Neural progenitor cell (in vitro differentiated cells): ENCODE data around the gene ZFAND2B. TPM values are rescaled to one million over a fixed set of nuclear protein-coding genes. Genes with fewer than 3 reads are reported as not detected.
"Not testable (repeated sequence)": the region's sequence is repeated elsewhere in the genome, so short reads cannot be mapped to it uniquely, and the experiment has no call there.

Experiments
- DNase-seq: peaks from one replicate; pipeline ENCODE4 v3.0.0-alpha.2; 2016; ENCODE audit warnings: low spot score
- H2AFZ ChIP-seq: fragments of 200-600 bp; sonication (generic); replicated peaks from 2 replicates; pipeline ENCODE4 v1.6.1; 2016; ENCODE audit warnings: antibody characterized with exemption
- H3F3A ChIP-seq: fragments of 200-600 bp; sonication (generic); 2 replicates; pipeline ENCODE4 v1.6.1; 2016; ENCODE audit warnings: antibody characterized with exemption, low read depth
- H3K27ac ChIP-seq: fragments of 200-600 bp; sonication (generic); 2 replicates; pipeline ENCODE4 v1.5.1; 2016; ENCODE audit warnings: mild to moderate bottlenecking
- H3K27me3 ChIP-seq: fragments of 200-600 bp; sonication (generic); 2 replicates; pipeline ENCODE4 v1.6.1; 2016; ENCODE audit warnings: mild to moderate bottlenecking, moderate library complexity
- H3K36me3 ChIP-seq: fragments of 200-600 bp; sonication (generic); 2 replicates; pipeline ENCODE4 v1.5.1; 2016
- H3K4me1 ChIP-seq: fragments of 200-600 bp; sonication (generic); 2 replicates; pipeline ENCODE4 v1.6.1; 2016; ENCODE audit warnings: mixed run types
- H3K4me2 ChIP-seq: fragments of 200-600 bp; sonication (generic); 2 replicates; pipeline ENCODE4 v1.6.1; 2016
- H3K4me3 ChIP-seq: fragments of 200-600 bp; sonication (generic); 2 replicates; pipeline ENCODE4 v1.5.1; 2016
- H3K79me2 ChIP-seq: fragments of 200-600 bp; sonication (generic); 2 replicates; pipeline ENCODE4 v1.6.1; 2016; ENCODE audit warnings: low read depth
- H3K9ac ChIP-seq: fragments of 200-600 bp; sonication (generic); 2 replicates; pipeline ENCODE4 v1.6.1; 2016
- H3K9me3 ChIP-seq: fragments of 200-600 bp; sonication (generic); 2 replicates; pipeline ENCODE4 v1.5.1; 2016; ENCODE audit warnings: low read depth
- H4K20me1 ChIP-seq: fragments of 200-600 bp; sonication (generic); 2 replicates; pipeline ENCODE4 v1.6.1; 2016; ENCODE audit warnings: low read depth
- H3K27ac Mint-ChIP-seq: 3 replicates; pipeline ENCODE4 v1.8.0; 2021; ENCODE audit warnings: mixed read lengths
- H3K27me3 Mint-ChIP-seq: 2 replicates; pipeline ENCODE4 v1.8.0; 2022; ENCODE audit warnings: low read depth, mild to moderate bottlenecking, inconsistent platforms, moderate library complexity, mixed read lengths; ENCODE audit not compliant: insufficient read depth
- H3K36me3 Mint-ChIP-seq: 3 replicates; pipeline ENCODE4 v1.8.0; 2021; ENCODE audit warnings: mixed read lengths
- H3K4me1 Mint-ChIP-seq: 3 replicates; pipeline ENCODE4 v1.8.0; 2021; ENCODE audit warnings: mixed read lengths
- H3K4me3 Mint-ChIP-seq: 3 replicates; pipeline ENCODE4 v1.8.0; 2021; ENCODE audit warnings: mild to moderate bottlenecking, moderate library complexity, mixed read lengths
- H3K9me3 Mint-ChIP-seq: 3 replicates; pipeline ENCODE4 v1.8.0; 2020; ENCODE audit warnings: mixed read lengths
- CTCF ChIP-seq: fragments of 200-600 bp; sonication (generic); IDR thresholded peaks from 2 replicates; pipeline ENCODE4 v1.5.1; 2017; ENCODE audit warnings: antibody characterized with exemption, mild to moderate bottlenecking
- EZH2 ChIP-seq: fragments of 200-600 bp; sonication (generic); IDR thresholded peaks from 2 replicates; pipeline ENCODE4 v1.6.1; 2017; ENCODE audit warnings: antibody characterized with exemption, mild to moderate bottlenecking, moderate library complexity
- EZH2phosphoT487 ChIP-seq: fragments of 200-600 bp; sonication (generic); IDR thresholded peaks from 2 replicates; pipeline ENCODE4 v1.6.1; 2017; ENCODE audit warnings: antibody characterized with exemption
- total RNA-seq: library from RNA; depleted of rRNA; stranded (reverse); fragments of >200 nt; gene quantifications from 2 replicates; pipeline ENCODE4 v1.2.3, GENCODE V29; 2015; ENCODE audit warnings: low replicate concordance

Gene ZFAND2B
- total RNA-seq, 1 donor from 2014 or later, result 13.6 TPM

GRCh38 chr2:219253753-219254589 is 47.4 kb downstream of the ZFAND2B start, which contains the start of gene TUBA4A:
TUBA4A (minus strand) TSS chr2:219253918; CDS start chr2:219253858, 60 bp downstream.
- peaks cover 13% of the 10 kb centered on the region for H3K4me1 Mint-ChIP-seq
- H2AFZ ChIP-seq, result peak within 1 kb of the TSS; percentile 6
- peaks cover 81% of the 10 kb centered on the region for H3K27me3 ChIP-seq
- peaks cover 7% of the 10 kb centered on the region for H3K4me1 ChIP-seq
- TF ChIP-seq EZH2 (peak; percentile 94), CTCF (no peak), EZH2phosphoT487 (peak; percentile 94)
- peaks cover 3% of the 10 kb centered on the region for H3F3A ChIP-seq
- H3K27ac ChIP-seq, result no peak within 1 kb of the TSS
- H3K36me3 Mint-ChIP-seq, result no peaks in the 10 kb centered on the region
- peak within 1 kb of the TSS; percentile 78 for H3K4me2 ChIP-seq
- H3K9ac ChIP-seq, result no peak within 1 kb of the TSS
- H3K27ac Mint-ChIP-seq, result no peak within 1 kb of the TSS
- H3K27me3 Mint-ChIP-seq, result peaks cover 64% of the 10 kb centered on the region
- H4K20me1 ChIP-seq, result peaks cover 12% of the 10 kb centered on the region
- no peaks in the 10 kb centered on the region for H3K79me2 ChIP-seq
- H3K36me3 ChIP-seq, result no peaks in the 10 kb centered on the region
- H3K4me3 ChIP-seq, result peak within 1 kb of the TSS; percentile 34
- H3K9me3 Mint-ChIP-seq, result no peaks in the 10 kb centered on the region
- no peaks in the 10 kb centered on the region for H3K9me3 ChIP-seq
- peak; percentile 86 for DNase-seq
- peak within 1 kb of the TSS; percentile 78 for H3K4me3 Mint-ChIP-seq

GRCh38 chr2:219254590-219255201 is 48.1 kb downstream of the ZFAND2B start:
- H3K4me3 ChIP-seq, result peak overlapping the region; percentile 34
- TF ChIP-seq CTCF (no peak), EZH2phosphoT487 (peak; percentile 46), EZH2 (peak; percentile 65)
- H3K36me3 ChIP-seq, result no peaks in the 10 kb centered on the region
- no peak overlapping the region for H3K27ac ChIP-seq
- Mint-ChIP-seq H3K4me1 (peaks cover 13% of the 10 kb centered on the region), H3K27ac (no peak overlapping the region), H3K27me3 (peaks cover 66% of the 10 kb centered on the region), H3K4me3 (peak overlapping the region; percentile 46), H3K9me3 (no peaks in the 10 kb centered on the region), H3K36me3 (no peaks in the 10 kb centered on the region)
- H3K4me1 ChIP-seq, result peaks cover 7% of the 10 kb centered on the region
- H4K20me1 ChIP-seq, result peaks cover 12% of the 10 kb centered on the region
- H3K9me3 ChIP-seq, result no peaks in the 10 kb centered on the region
- no peaks in the 10 kb centered on the region for H3K79me2 ChIP-seq
- no peak overlapping the region for H2AFZ ChIP-seq
- peaks cover 89% of the 10 kb centered on the region for H3K27me3 ChIP-seq
- DNase-seq, result no peak
- peak overlapping the region; percentile 78 for H3K4me2 ChIP-seq
- peaks cover 3% of the 10 kb centered on the region for H3F3A ChIP-seq
- no peak overlapping the region for H3K9ac ChIP-seq

- not testable (repeated sequence) for H3K36me3 ChIP-seq, H3K4me3 ChIP-seq, H3K9ac ChIP-seq, H3K4me2 ChIP-seq, H3K27ac Mint-ChIP-seq, H3K4me1 Mint-ChIP-seq, H3F3A ChIP-seq, H3K27ac ChIP-seq, H3K36me3 Mint-ChIP-seq, H3K79me2 ChIP-seq, H3K9me3 ChIP-seq, H3K4me3 Mint-ChIP-seq, H3K4me1 ChIP-seq, H4K20me1 ChIP-seq, DNase-seq, H3K9me3 Mint-ChIP-seq, H2AFZ ChIP-seq
- H3K27me3 Mint-ChIP-seq, result peaks cover 48% of the 10 kb centered on the region
- H3K27me3 ChIP-seq, result peaks cover 91% of the 10 kb centered on the region
These were observed 52.4 kb downstream of the ZFAND2B start for GRCh38 chr2:219258942-219259341.

Other genes starting within 250 kb of the ZFAND2B start
- 0.09 TPM in 1 of 2 replicates, not detected in the other for gene CDK5R2, start 247.1 kb upstream of the ZFAND2B start, total RNA-seq
- gene FEV, start 221.6 kb upstream of the ZFAND2B start, total RNA-seq, result not detected in 2 replicates
- not detected in 2 replicates for gene CRYBA2, start 213.4 kb upstream of the ZFAND2B start, total RNA-seq
- gene CFAP65, start 165.3 kb upstream of the ZFAND2B start, total RNA-seq, result 0.22 and 0.80 TPM in 2 replicates
- 0.06 TPM in 1 of 2 replicates, not detected in the other for gene IHH, start 145.9 kb upstream of the ZFAND2B start, total RNA-seq
- gene NHEJ1, start 46.0 kb upstream of the ZFAND2B start, total RNA-seq, result 23.9 and 25.5 TPM in 2 replicates
- 0.06 and 1.4 TPM in 2 replicates for gene SLC23A3, start 36.8 kb upstream of the ZFAND2B start, total RNA-seq
- 15.8 and 21.8 TPM in 2 replicates for gene CNPPD1, start 29.9 kb upstream of the ZFAND2B start, total RNA-seq
- gene RETREG2, start 28.5 kb upstream of the ZFAND2B start, total RNA-seq, result 32.9 and 53.5 TPM in 2 replicates
- gene ABCB6, start 12.2 kb downstream of the ZFAND2B start, total RNA-seq, result 14.0 and 14.3 TPM in 2 replicates
- gene ATG9A, start 22.9 kb downstream of the ZFAND2B start, total RNA-seq, result 32.7 and 40.3 TPM in 2 replicates
- gene ANKZF1, start 23.0 kb downstream of the ZFAND2B start, total RNA-seq, result 65.9 and 76.3 TPM in 2 replicates
- gene GLB1L, start 38.7 kb downstream of the ZFAND2B start, total RNA-seq, result 7.2 and 14.7 TPM in 2 replicates
- gene STK16, start 38.7 kb downstream of the ZFAND2B start, total RNA-seq, result 19.9 and 26.8 TPM in 2 replicates
- gene TUBA4B, start 46.5 kb downstream of the ZFAND2B start, total RNA-seq, result not detected in 2 replicates
- gene TUBA4A, start 47.1 kb downstream of the ZFAND2B start, total RNA-seq, result 0.56 TPM in 1 of 2 replicates, not detected in the other
- gene DNAJB2, start 72.6 kb downstream of the ZFAND2B start, total RNA-seq, result 35.0 and 37.0 TPM in 2 replicates
- gene PTPRN, start 102.6 kb downstream of the ZFAND2B start, total RNA-seq, result 0.60 and 4.2 TPM in 2 replicates
- not detected in 2 replicates for gene RESP18, start 126.0 kb downstream of the ZFAND2B start, total RNA-seq
- 36.6 and 120 TPM in 2 replicates for gene DNPEP, start 181.1 kb downstream of the ZFAND2B start, total RNA-seq
- 0.31 TPM in 1 of 2 replicates, not detected in the other for gene DES, start 211.6 kb downstream of the ZFAND2B start, total RNA-seq
- gene SPEG, start 228.1 kb downstream of the ZFAND2B start, total RNA-seq, result 5.6 and 18.4 TPM in 2 replicates